Right hindlimb (tissue), 1 donor: Measurements from ENCODE around the gene LILRB1.
"Not testable (repeated sequence)": the region's sequence is repeated elsewhere in the genome, so short reads cannot be mapped to it uniquely, and the experiment has no call there.

Source experiments
- DNase-seq: peaks from one replicate; pipeline ENCODE4 v3.0.0-alpha.2; 2018

Gene LILRB1

DNA sequence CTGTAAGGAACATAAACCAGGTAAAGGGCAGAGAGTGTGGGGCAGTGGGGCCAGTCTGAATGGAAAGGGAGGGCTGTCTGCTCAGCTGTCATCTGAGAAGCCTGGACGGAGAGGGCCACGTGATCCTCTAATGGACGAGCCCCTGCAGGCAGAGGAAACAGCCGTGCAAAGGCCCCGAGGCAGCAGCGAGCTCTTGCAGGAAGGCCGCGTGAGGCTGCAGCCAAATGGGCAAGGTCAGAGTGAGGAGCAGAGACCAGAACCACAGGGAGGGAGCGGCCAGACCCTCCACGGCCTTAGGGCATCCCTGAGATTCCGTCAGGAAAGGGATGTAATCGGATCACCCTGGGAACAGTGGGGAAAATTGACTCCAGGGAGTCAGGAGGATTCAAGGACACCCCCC, 36.9 kb downstream of the LILRB1 start:
- no peak for DNase-seq

DNA sequence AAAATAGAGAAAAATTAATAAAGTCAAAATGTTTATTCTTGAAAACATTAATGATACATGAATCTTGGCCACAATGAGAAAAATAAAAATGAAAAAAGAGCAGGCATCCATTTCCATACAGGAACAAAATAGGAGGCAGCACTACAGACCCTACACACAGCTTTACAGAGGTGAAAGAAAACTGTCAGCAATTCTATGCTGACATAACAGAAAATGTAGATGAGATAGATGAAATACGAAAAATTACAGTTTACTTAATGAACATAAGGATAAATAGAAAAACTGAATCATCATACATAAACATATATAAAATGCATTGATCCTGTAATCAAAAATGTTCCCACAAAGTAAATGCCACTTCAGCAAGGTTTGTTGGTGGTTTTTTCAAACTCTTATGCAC, 38.1 kb downstream of the LILRB1 start:
- DNase-seq: no peak

DNA sequence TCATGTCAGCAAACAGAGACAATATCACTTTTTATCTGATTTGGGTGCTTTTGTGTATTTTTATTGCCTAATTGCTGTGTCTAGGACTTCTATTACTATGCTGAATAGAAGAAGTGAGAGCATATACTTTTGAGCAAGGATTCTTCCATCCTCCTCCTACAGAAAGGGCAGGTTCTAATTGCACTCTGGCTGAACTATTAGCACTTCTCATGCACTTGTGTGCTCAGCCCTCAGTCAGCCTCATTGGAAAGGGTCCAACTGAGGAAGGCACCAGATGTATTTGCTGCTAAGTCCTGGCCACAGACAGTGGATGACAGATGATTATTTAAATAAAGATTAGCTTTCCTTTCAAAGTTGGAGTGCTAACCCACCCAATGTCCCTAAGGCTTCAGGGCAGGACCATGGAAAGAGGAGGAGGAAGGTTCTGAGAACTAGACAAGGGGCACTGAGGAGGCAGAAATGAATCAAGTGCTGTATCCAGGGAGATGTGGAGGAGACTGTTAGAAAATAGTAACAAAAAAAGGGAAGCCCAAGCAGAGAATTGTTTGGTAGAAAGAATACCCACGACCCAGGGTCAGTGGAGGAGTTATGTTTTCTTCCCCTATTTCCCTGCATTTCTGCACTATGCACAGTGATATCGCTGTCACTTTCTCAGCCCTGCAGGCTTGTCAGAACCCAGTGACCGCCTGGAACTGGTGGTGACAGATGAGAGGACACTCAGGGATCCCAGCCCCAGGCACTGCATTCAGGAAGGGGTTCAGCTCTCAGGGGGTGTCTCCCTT, 40.5 kb downstream of the LILRB1 start:
- DNase-seq: no peak

DNA sequence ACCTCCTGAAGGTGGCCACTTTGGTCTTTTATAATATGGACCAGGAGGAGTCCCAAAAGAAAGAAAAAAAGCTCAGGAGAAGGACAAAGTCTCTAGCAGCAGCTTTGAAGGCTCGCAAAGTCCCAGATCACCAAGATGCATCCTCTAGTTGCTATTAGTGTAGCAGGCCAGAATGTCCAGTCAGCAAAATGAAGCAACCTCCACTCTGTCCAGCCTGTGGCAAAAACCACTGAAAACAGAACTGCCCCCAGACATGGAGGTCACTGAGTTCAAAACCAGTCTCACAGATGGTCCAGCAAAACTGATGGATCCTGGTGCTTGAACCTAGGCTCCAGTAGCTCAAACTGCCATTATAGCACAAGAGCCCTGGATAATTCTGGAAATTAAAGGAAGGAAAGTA, 42.9 kb downstream of the LILRB1 start:
- DNase-seq: no peak

DNA sequence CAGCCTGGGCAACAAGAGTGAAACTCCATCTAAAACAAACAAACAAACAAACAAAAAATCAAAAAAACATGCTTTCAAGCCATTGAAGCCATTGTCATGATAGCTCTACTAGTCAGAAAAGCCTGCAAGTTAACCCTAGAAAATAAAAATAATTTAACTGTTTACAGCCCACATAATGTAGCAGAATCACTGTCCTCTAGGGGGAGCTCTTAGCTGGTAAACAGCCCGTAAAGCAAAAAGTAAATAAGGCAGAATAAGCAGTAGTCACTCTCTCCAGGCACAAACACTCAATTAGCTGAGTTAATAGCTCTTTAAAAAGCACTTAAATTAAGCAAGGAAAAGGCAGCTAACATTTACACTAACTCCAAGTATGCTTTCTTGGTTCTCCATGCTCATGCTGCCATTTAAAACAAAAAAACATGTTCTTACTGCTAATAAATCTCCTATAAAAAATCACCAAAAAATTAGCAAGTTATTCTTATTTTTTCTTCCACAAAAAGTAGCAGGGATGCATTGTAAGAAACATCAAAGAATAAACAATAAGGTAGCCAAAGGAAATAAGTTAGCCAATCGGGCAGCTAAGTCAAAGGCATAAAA, 43.8 kb downstream of the LILRB1 start:
- DNase-seq: no peak

DNA sequence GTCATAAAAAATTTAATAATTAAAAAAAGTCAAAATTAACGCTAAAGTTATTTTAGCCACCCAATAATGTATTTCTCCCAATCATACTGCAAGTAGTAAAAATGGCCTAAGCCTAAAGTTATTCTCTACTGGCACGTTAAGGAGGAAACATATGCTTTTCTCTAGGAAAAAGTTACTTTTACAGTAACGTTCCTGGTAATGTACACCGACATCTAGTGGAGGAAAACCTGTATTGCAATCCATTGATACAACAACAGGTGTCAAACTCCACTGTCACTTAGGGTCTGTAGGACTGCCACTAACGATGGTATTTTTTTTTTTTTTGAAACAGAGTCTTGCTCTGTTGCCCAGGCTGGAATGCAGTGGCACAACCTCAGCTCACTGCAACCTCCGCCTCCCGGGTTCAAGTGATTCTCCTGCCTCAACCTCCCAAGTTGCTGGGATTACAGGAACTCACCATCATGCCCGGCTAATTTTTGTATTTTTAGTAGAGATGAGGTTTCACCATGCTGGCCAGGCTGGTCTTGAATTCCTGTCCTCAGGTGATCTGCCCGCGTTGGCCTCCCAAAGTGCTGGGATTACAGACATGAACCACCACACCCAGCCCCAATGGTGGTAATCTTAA, 46.0 kb downstream of the LILRB1 start:
- DNase-seq: not testable (repeated sequence)

DNA sequence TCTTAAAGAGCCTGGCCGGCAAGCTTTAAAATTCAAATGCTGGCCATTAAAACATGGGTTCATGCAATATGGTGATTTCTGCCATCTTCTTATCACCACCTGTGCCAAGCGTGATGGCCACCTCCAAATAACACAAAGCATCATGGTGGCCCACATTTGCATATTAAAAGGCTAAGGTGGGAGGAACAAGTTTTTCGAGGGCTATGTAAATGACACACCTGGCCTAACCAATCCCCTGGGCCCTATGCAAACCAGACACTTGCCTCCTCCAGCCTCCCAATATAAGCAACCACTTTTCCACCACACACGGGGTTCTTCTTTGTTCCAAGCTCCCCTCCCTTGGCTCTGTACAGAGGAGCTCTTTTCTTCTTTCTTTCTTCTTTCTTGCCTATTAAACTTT, 46.9 kb downstream of the LILRB1 start:
- DNase-seq: no peak

DNA sequence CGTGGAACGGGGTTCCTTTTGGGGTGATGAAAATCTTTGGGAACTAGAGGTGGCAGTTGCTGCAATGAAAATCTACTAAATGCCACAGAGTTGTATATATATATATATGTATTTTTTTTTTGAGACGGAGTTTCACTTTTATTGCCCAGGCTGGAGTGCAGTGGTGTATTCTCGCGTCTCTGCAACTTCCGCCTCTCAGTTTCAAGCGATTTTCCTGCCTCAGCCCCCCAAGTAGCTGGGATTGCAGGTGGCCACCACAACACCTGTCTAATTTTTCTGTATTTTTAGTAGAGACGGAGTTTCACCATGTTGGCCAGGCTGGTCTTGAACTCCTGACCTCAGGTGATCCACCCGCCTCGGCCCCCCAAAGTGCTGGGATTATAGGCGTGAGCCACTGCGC, 51.3 kb downstream of the LILRB1 start:
- DNase-seq: not testable (repeated sequence)

DNA sequence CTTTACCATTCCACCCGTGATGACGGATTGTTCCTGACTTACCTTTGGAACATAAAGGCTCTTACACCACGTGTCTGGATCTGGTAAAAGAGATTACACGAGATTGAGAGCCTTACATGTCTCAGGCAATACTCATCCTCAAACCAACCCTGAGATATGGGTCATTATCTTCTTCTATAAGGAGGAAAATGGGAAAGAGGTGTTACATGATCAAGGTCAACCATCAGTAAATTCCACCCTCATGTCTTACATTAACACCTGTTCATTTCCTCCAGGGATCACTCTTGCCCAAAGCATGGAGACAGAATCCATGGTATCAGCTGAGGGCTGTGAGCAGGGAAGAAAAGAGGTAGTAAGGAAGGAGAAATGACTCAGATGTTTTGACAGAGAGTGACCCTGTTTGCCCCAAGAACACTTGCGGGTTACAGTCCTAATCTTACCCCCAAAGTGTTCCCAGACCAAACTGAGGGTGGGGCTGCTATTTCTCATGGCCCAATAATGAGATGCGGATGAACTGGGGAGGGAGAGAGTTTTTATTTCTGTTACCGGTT, 52.1 kb downstream of the LILRB1 start:
- no peak for DNase-seq

DNA sequence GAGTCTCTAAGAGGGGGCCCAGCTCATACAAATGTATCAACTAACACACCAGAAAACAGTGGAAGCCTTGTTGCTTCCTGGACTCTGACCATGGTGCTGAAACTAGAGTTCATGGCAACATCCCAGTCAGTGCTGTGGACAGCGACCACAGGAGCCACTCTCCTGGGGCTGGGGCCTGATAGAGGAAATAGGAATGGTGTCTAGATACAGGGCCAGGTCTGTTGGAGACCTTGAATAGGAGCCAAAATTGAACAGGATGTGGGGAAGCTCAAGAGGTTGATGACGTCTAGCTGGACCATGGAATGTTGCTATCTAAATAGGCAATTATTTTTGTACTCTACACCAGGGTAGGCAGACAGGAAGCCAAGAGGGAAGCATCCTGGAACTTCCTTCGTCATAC, 54.2 kb downstream of the LILRB1 start:
- peak; percentile 32 for DNase-seq
